HepG2 (cell line): Measurements from ENCODE around the gene ERP44.

Experiments
- AGO2 ChIP-seq: fragments of 200-400 bp; formaldehyde crosslinking; optimal IDR thresholded peaks from 2 replicates; pipeline ENCODE3; 2017; ENCODE audit warnings: mild to moderate bottlenecking, low read depth, low read length, moderate library complexity
- CBX5 ChIP-seq: sonication (generic); formaldehyde crosslinking; IDR thresholded peaks from 2 replicates; pipeline ENCODE4 v1.4.0; 2020; ENCODE audit warnings: missing genetic modification reagents, borderline replicate concordance
- HMG20B ChIP-seq: conservative IDR thresholded peaks from 2 replicates; pipeline ENCODE4 v1.6.1; 2016; ENCODE audit warnings: missing genetic modification reagents, missing compliant biosample characterization
- HNF4A ChIP-seq: sonication (generic); formaldehyde crosslinking; IDR thresholded peaks from 2 replicates; pipeline ENCODE4 v1.4.0; 2020; ENCODE audit warnings: missing genetic modification reagents
- KLF13 ChIP-seq: sonication (generic); formaldehyde crosslinking; IDR thresholded peaks from 2 replicates; pipeline ENCODE4 v1.4.0; 2020; ENCODE audit warnings: mild to moderate bottlenecking, missing genetic modification reagents
- MYC ChIP-seq: sonication (generic); formaldehyde crosslinking; IDR thresholded peaks from 2 replicates; pipeline ENCODE4 v1.9.0; 2021; ENCODE audit warnings: missing genetic modification reagents, borderline replicate concordance
- PCBP1 ChIP-seq: fragments of 200-400 bp; formaldehyde crosslinking; IDR thresholded peaks from 2 replicates; pipeline ENCODE4 v1.6.1; 2017; ENCODE audit warnings: mild to moderate bottlenecking, low read depth, low read length, borderline replicate concordance
- RAD21 ChIP-seq: fragments of 450-650 bp; formaldehyde crosslinking; IDR thresholded peaks from 2 replicates; pipeline ENCODE4 v1.5.0; 2020; ENCODE audit warnings: mild to moderate bottlenecking
- SP1 ChIP-seq, 2 experiments: fragments of 450-650 bp in 1 of 2; sonication (generic) in 1 of 2; formaldehyde crosslinking in 1 of 2; IDR thresholded peaks; 2 replicates each; pipeline versions ENCODE4 v1.4.0 to v1.6.1; 2016 to 2020; ENCODE audit warnings: missing genetic modification reagents in 1 of 2
- ZC3H13 ChIP-seq: sonication (generic); formaldehyde crosslinking; IDR thresholded peaks from 2 replicates; pipeline ENCODE4 v1.8.1; 2023; ENCODE audit warnings: mild to moderate bottlenecking, missing genetic modification reagents, moderate library complexity
- ZNF879 ChIP-seq: sonication (generic); formaldehyde crosslinking; IDR thresholded peaks from 2 replicates; pipeline ENCODE4 v1.8.1; 2023; ENCODE audit warnings: missing genetic modification reagents
- TF ChIP-seq, protein P1 (sequence below): sonication (generic); formaldehyde crosslinking; IDR thresholded peaks from 2 replicates; pipeline ENCODE4 v1.5.0; 2020; ENCODE audit warnings: mild to moderate bottlenecking, missing genetic modification reagents, borderline replicate concordance
- TF ChIP-seq, protein P2 (sequence below): sonication (generic); formaldehyde crosslinking; IDR thresholded peaks from 2 replicates; pipeline ENCODE4 v1.5.0; 2020; ENCODE audit warnings: mild to moderate bottlenecking, missing genetic modification reagents, moderate library complexity
- TF ChIP-seq, protein P3 (sequence below): IDR thresholded peaks from 2 replicates; pipeline ENCODE4 v1.6.1; 2016; ENCODE audit warnings: missing compliant biosample characterization, missing genetic modification reagents, borderline replicate concordance

DNA sequence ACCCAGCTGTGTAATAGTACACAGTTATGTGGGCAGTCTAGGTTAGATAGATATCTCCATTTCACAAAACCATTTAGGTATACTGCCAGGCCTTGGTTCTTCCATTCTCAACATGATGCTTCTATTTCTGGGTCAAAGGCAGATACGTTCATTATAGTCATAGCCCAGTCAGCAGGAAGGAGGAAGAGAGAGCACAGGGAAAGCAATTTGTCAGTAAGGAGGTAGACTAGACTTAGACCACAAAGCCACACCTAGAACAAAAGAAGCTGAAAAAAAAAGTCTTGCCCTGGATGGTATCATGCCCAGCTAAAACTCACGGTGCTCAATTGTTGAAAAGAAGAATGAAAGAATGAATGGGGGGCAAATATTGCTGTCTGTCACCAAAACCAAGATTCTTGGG lies 7.8 kb upstream of the ERP44 start:
- TF ChIP-seq HNF4A (CRISPR knock-in tag), result no peak
- TF ChIP-seq, protein P1, sequence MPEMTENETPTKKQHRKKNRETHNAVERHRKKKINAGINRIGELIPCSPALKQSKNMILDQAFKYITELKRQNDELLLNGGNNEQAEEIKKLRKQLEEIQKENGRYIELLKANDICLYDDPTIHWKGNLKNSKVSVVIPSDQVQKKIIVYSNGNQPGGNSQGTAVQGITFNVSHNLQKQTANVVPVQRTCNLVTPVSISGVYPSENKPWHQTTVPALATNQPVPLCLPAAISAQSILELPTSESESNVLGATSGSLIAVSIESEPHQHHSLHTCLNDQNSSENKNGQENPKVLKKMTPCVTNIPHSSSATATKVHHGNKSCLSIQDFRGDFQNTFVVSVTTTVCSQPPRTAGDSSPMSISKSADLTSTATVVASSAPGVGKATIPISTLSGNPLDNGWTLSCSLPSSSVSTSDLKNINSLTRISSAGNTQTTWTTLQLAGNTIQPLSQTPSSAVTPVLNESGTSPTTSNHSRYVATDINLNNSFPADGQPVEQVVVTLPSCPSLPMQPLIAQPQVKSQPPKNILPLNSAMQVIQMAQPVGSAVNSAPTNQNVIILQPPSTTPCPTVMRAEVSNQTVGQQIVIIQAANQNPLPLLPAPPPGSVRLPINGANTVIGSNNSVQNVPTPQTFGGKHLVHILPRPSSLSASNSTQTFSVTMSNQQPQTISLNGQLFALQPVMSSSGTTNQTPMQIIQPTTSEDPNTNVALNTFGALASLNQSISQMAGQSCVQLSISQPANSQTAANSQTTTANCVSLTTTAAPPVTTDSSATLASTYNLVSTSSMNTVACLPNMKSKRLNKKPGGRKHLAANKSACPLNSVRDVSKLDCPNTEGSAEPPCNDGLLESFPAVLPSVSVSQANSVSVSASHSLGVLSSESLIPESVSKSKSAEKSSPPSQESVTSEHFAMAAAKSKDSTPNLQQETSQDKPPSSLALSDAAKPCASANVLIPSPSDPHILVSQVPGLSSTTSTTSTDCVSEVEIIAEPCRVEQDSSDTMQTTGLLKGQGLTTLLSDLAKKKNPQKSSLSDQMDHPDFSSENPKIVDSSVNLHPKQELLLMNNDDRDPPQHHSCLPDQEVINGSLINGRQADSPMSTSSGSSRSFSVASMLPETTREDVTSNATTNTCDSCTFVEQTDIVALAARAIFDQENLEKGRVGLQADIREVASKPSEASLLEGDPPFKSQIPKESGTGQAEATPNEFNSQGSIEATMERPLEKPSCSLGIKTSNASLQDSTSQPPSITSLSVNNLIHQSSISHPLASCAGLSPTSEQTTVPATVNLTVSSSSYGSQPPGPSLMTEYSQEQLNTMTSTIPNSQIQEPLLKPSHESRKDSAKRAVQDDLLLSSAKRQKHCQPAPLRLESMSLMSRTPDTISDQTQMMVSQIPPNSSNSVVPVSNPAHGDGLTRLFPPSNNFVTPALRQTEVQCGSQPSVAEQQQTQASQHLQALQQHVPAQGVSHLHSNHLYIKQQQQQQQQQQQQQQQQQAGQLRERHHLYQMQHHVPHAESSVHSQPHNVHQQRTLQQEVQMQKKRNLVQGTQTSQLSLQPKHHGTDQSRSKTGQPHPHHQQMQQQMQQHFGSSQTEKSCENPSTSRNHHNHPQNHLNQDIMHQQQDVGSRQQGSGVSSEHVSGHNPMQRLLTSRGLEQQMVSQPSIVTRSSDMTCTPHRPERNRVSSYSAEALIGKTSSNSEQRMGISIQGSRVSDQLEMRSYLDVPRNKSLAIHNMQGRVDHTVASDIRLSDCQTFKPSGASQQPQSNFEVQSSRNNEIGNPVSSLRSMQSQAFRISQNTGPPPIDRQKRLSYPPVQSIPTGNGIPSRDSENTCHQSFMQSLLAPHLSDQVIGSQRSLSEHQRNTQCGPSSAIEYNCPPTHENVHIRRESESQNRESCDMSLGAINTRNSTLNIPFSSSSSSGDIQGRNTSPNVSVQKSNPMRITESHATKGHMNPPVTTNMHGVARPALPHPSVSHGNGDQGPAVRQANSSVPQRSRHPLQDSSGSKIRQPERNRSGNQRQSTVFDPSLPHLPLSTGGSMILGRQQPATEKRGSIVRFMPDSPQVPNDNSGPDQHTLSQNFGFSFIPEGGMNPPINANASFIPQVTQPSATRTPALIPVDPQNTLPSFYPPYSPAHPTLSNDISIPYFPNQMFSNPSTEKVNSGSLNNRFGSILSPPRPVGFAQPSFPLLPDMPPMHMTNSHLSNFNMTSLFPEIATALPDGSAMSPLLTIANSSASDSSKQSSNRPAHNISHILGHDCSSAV (CRISPR knock-in tag), result no peak
- no peak for TF ChIP-seq PCBP1
- TF ChIP-seq, protein P2, sequence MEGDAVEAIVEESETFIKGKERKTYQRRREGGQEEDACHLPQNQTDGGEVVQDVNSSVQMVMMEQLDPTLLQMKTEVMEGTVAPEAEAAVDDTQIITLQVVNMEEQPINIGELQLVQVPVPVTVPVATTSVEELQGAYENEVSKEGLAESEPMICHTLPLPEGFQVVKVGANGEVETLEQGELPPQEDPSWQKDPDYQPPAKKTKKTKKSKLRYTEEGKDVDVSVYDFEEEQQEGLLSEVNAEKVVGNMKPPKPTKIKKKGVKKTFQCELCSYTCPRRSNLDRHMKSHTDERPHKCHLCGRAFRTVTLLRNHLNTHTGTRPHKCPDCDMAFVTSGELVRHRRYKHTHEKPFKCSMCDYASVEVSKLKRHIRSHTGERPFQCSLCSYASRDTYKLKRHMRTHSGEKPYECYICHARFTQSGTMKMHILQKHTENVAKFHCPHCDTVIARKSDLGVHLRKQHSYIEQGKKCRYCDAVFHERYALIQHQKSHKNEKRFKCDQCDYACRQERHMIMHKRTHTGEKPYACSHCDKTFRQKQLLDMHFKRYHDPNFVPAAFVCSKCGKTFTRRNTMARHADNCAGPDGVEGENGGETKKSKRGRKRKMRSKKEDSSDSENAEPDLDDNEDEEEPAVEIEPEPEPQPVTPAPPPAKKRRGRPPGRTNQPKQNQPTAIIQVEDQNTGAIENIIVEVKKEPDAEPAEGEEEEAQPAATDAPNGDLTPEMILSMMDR, result no peak
- no peak for TF ChIP-seq ZNF879 (CRISPR knock-in tag)
- TF ChIP-seq, protein P3, sequence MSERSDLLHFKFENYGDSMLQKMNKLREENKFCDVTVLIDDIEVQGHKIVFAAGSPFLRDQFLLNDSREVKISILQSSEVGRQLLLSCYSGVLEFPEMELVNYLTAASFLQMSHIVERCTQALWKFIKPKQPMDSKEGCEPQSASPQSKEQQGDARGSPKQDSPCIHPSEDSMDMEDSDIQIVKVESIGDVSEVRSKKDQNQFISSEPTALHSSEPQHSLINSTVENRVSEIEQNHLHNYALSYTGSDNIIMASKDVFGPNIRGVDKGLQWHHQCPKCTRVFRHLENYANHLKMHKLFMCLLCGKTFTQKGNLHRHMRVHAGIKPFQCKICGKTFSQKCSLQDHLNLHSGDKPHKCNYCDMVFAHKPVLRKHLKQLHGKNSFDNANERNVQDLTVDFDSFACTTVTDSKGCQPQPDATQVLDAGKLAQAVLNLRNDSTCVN, result no peak
- TF ChIP-seq SP1 (IDR thresholded peaks at IDR 0.05), result no peak
- TF ChIP-seq SP1 (CRISPR knock-in tag; IDR thresholded peaks at IDR 0.05), result no peak
- no peak for TF ChIP-seq CBX5 (CRISPR knock-in tag)
- TF ChIP-seq KLF13 (CRISPR knock-in tag), result no peak
- no peak for TF ChIP-seq AGO2
- TF ChIP-seq MYC, result no peak
- TF ChIP-seq ZC3H13 (CRISPR knock-in tag), result no peak
- no peak for TF ChIP-seq RAD21 (CRISPR knock-in tag)
- no peak for TF ChIP-seq HMG20B (CRISPR knock-in tag)
